NCI-H82 (cell line): ENCODE data around the gene PRAC1.

Experiments used
- DNase-seq: peaks from one replicate; lab custom pipeline; 2025; lab: John Stamatoyannopoulos, UW

The PRAC1 gene

DNA sequence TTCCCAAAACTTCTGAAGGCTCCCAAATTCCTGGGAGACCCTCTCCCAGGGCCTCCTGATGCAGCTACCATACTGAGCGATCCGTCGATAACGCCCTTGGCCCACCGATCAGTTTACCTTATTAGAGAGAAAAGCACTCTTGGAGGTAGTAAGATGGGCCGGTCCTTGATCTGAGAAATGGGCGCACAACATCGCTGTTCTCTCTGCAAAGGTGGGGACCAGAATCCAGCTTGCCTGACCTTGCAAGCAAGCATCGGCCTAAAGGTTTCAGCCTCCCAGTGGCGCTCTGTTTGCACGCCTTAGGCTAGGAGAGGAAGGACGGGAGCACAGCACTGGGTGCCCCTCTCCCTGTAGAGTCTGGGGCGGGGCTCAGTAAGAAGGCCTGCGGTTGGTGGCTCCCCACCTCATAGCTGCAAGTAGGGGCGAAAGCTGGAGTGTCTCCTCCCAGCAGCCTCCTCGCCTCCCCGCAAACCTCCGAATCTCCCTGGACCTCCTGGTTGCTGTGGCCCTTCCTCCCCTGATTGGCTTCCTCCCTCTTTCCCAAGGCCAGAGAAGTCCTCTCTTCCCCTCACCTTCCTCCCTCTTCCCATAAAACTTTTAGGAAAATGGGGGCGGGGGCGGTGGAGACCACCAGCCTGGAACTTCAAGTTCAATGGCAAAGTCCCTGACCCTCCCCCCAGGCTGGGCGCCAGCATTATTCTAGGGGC lies at the start of gene PRAC1:
Gene PRAC1, minus strand, starts transcription at position 318 of the 707 bp plus-strand sequence. Its CDS starts 126 bp downstream, at position 192.
- DNase-seq = no peak

DNA sequence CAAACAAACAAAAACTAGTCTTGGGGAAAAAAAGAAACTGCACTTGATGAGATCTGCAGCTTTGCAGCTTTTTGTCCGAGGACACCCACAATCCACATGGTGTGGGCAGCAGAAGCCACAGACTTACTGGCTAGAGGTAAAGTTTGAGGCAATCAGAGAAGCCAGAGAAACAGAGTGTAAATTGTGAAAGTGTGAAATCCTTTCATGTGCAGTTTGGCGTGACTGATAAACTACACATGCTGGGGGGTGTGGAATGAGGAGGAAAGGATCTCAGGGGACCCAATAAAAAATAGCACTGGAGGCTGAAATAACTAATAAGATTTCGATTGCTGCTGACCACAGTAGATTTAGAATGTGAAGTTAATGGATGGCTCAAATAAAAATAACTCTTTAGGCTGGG lies 48.6 kb upstream of the PRAC1 start:
- no peak for DNase-seq

GRCh38 chr17:48769009-48769675 lies 46.8 kb upstream of the PRAC1 start:
- no peak for DNase-seq

- no peak for DNase-seq
Observed at GRCh38 chr17:48767263-48767774, 45.0 kb upstream of the PRAC1 start.

- no peak for DNase-seq
Observed at GRCh38 chr17:48761114-48761513, 38.8 kb upstream of the PRAC1 start.

DNA sequence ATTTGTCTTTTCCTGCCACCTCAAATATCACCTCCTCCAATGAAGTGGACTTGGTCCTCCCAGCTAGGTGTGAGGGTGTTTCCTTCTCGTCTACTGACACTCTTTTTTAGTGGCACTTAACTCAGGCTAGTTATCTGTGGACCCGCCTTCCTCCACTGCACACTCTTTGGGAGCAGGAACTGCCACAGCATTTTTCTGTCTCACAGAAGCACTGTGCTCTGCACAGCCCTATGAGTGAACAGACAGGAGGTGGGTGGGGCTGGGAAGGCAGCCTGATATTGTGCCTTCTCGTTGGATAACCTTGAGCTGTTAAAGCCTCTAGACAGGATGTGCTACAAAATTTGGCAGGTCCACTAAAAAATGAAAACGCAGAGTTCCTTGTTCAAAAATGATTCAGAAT lies 38.1 kb upstream of the PRAC1 start:
- DNase-seq = no peak

DNA sequence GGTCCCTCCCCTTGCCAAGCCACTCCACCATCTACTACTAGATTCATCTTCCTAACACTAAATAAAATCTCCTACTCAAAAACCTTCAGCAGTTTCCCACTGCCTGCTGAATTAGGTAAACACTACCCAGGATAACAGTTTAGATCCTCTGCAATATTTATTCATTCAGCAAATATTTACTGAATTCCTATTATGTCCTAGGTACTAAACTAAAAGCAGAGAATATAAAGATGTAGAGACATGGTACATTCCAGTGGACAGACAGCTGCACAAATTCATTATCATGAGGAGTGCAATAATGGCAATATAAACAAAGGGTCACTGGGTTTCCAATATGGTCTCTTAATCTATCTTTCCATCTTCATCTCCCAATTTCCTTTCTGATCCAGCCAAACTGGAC lies 37.0 kb upstream of the PRAC1 start:
- DNase-seq = no peak

DNA sequence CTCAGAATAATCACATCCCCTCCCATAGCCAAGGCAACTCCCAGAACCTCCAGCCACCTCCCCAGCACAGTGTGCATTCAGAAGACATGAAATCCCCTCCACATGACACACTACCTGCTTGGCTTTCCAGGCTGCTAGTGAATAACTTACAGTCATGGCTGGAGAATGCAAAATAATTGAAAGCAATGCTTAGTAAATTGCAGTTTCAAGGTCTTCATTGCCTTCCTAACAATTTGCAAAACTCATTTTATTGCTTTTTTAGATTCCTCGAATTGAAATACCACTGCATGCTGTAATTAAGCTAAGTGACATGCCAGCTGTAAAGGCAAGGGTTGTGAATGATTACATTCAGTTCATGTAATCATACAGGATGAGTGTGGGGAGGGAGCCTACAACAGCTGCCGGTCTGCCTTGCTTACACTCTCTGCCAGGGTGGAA lies 35.2 kb upstream of the PRAC1 start:
- DNase-seq = no peak

DNA sequence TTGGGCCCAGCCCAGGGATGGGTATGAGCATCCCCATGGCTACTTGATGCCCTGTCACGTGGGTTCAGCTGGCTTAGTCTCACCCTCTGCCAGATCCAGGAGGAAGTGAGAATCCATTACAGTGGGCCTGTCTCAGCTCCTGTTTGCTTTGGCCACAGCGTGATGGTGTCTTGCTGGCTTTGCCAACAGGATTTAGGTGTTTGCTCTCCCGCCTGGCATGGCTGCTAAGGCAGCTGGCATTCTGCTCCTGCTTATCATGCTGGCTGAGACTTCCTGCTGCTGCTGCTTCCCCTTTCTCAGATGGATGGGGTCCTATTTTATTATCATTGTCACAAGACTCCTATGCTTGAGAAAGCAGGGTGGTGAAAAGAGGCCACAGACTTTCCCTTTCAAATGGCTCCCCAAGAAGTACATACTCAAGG lies 34.5 kb upstream of the PRAC1 start:
- DNase-seq = no peak

- no peak for DNase-seq
Observed at GRCh38 chr17:48755356-48755755, 33.0 kb upstream of the PRAC1 start.

DNA sequence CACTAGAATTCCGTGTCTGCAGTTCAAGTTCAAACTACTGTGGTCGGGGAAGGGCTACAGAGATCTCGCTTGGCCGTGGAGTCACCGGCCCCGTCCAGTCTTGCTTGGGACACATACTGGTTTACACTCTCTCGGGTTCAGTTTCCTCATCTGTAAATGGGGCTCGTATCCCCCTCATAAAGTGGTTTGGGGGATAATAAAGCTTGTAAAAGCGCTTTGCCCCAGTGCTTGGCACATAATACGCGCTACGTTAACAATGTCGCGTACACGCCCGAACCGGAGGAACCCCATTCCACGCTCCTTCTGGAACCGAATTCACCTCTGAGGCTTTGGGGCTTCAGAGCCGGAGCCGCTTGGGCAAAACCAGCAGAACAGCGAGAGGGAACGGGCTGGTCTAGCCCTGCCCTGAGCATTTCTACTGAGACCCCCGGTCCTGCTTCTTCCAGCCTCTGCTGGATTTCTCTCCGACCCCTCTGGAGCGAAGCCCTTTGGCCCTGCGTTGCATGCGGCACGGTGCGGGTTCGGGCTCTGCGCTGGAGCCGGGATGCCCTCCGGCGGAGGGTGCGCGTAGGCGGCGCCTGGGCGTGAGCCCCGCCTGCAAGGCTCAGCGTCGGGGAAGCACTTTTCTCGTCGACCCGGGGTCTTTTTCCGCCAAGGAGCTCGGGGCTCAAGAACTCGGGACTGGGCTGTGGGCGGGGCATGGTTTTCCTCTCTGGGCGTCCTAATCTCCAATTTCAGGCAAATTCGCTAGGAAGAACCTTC lies 32.4 kb upstream of the PRAC1 start:
- DNase-seq = no peak

- DNase-seq = no peak
Observed at GRCh38 chr17:48753794-48754499, 31.6 kb upstream of the PRAC1 start.

- DNase-seq = no peak
Observed at GRCh38 chr17:48752399-48753288, 30.3 kb upstream of the PRAC1 start.

- DNase-seq = no peak
Observed at GRCh38 chr17:48751733-48752398, 29.5 kb upstream of the PRAC1 start.

- DNase-seq = peak; percentile 47
Observed at GRCh38 chr17:48751172-48751571, 28.9 kb upstream of the PRAC1 start.

DNA sequence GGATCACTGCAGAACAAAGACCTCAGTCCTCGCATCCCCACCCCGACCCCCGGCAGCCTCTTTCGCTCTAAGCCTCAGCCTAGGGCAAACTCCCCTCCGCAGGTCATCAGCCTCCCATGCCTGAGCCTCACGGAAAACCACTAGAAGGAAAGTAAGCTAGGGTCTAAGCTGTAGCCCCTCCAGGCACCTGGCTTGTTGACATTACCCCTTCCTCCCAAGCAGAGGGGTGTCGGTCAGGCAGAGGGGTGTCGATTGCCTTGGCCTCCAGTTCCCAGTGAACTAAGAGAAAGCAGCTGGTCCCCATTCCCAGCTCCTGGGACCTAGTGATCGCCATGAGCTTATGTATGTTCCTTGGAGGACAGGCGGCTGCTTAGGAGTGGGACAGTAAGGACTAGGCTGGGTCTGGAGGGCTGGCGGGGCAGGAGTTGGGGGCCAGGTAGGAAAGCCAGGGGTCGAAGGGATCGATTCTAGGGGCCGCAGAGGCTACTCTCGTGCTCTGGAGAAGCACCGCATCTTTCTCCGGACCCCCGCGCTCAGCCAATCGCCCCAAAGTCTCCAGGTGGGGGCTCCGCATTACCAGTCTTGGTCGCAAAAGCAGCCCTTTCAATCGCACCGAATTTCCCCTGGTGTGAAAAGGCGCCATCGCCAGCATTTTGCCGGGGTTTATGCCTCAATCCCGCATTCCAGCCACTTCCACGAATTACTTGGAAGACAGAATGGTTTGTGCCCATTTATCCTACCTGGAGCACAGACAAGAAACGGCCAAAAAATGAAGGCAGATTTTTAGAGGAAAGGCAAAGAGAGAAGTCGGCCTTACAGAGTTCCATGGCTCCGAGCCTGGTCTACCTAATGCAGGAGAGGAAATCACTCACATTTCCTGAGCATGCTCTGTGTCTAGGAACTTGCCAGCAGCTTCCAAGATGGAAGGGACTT lies 27.6 kb upstream of the PRAC1 start:
- DNase-seq = peak; percentile 28

GRCh38 chr17:48748718-48749566 lies 26.6 kb upstream of the PRAC1 start:
- no peak for DNase-seq
